K562 (cell line): ENCODE results near the gene JUND. TPM values are rescaled to one million over a fixed set of nuclear protein-coding genes. Genes with fewer than 3 reads are reported as not detected.

Experiments used
- DDX20 ChIP-seq: fragments of 450-650 bp; IDR thresholded peaks from 2 replicates; pipeline ENCODE4 v1.6.1; 2016; ENCODE audit warnings: missing genetic modification characterization, low read depth, mild to moderate bottlenecking, missing compliant biosample characterization, moderate library complexity
- DLX4 ChIP-seq: fragments of 250-450 bp; sonication (Bioruptor Pico); IDR thresholded peaks from 2 replicates; pipeline ENCODE4 v1.6.1; 2021; ENCODE audit warnings: mild to moderate bottlenecking
- EP400 ChIP-seq: fragments of 450-650 bp; IDR thresholded peaks from 2 replicates; pipeline ENCODE4 v1.6.1; 2017; ENCODE audit warnings: antibody characterized with exemption, mild to moderate bottlenecking, moderate library complexity
- HEY1 ChIP-seq: fragments of 250-450 bp; sonication (Bioruptor Pico); IDR thresholded peaks from 2 replicates; pipeline ENCODE4 v1.5.0; 2020; ENCODE audit warnings: mild to moderate bottlenecking, moderate library complexity, borderline replicate concordance
- KDM2B ChIP-seq: fragments of 250-450 bp; sonication (Bioruptor Pico); IDR thresholded peaks from 2 replicates; pipeline ENCODE4 v1.8.0; 2021; ENCODE audit warnings: mild to moderate bottlenecking, moderate library complexity
- KLF10 ChIP-seq: fragments of 250-450 bp; sonication (Bioruptor Pico); IDR thresholded peaks from 2 replicates; pipeline ENCODE4 v1.6.1; 2021; ENCODE audit warnings: matching md5 sums
- NR2F6 ChIP-seq: fragments of 450-650 bp; formaldehyde crosslinking; IDR thresholded peaks from 2 replicates; pipeline ENCODE4 v1.4.0; 2020; ENCODE audit warnings: mild to moderate bottlenecking
- POLR3A ChIP-seq: IDR thresholded peaks from 2 replicates; pipeline ENCODE4 v1.6.1; 2011; ENCODE audit warnings: borderline replicate concordance, mild to moderate bottlenecking, moderate library complexity; ENCODE audit not compliant: insufficient read length, insufficient read depth; ENCODE audit errors: extremely low read depth
- RBFOX2 ChIP-seq: fragments of 200-400 bp; formaldehyde crosslinking; IDR thresholded peaks from 2 replicates; pipeline ENCODE4 v1.6.1; 2017; ENCODE audit warnings: low read depth, mild to moderate bottlenecking, low read length, moderate library complexity
- RFX7 ChIP-seq: fragments of 250-450 bp; sonication (Bioruptor Pico); IDR thresholded peaks from 2 replicates; pipeline ENCODE4 v1.5.1; 2021; ENCODE audit warnings: mild to moderate bottlenecking
- SIX5 ChIP-seq, 2 experiments: IDR thresholded peaks; 2 replicates each; pipeline ENCODE4 v1.6.1; 2011; ENCODE audit warnings: low read length in 2 of 2, borderline replicate concordance in 1 of 2, low read depth in 1 of 2, mild to moderate bottlenecking in 1 of 2, moderate library complexity in 1 of 2; ENCODE audit not compliant: insufficient read depth in 1 of 2
- SMC3 ChIP-seq: conservative IDR thresholded peaks from 2 replicates; pipeline ENCODE4 v1.6.1; 2011; ENCODE audit warnings: low read depth, low read length, improper control_type of control experiment; ENCODE audit not compliant: insufficient read depth
- SP1 ChIP-seq: sonication (generic); formaldehyde crosslinking; IDR thresholded peaks from 2 replicates; pipeline ENCODE4 v1.8.1; 2022; ENCODE audit warnings: mild to moderate bottlenecking, missing genetic modification reagents
- XRCC3 ChIP-seq: fragments of 450-650 bp; IDR thresholded peaks from 2 replicates; pipeline ENCODE4 v1.6.1; 2017; ENCODE audit warnings: mild to moderate bottlenecking, moderate library complexity
- ZFP1 ChIP-seq: fragments of 450-650 bp; formaldehyde crosslinking; IDR thresholded peaks from 2 replicates; pipeline ENCODE4 v1.4.0; 2020; ENCODE audit warnings: mild to moderate bottlenecking, mixed read lengths
- ZFX ChIP-seq: sonication (generic); formaldehyde crosslinking; IDR thresholded peaks from 2 replicates; pipeline ENCODE4 v1.8.0; 2022; ENCODE audit warnings: mild to moderate bottlenecking, missing genetic modification reagents, moderate library complexity
- ZHX1 ChIP-seq: fragments of 150-350 bp; conservative IDR thresholded peaks from 2 replicates; pipeline ENCODE4 v1.6.1; 2014; ENCODE audit warnings: low read length
- ZNF347 ChIP-seq: fragments of 450-650 bp; formaldehyde crosslinking; IDR thresholded peaks from 2 replicates; pipeline ENCODE4 v1.4.0; 2020; ENCODE audit warnings: low read depth, mild to moderate bottlenecking, moderate library complexity
- ZNF584 ChIP-seq: fragments of 200-800 bp; sonication (Bioruptor generic); IDR thresholded peaks from 2 replicates; pipeline ENCODE4 v1.6.1; 2016; ENCODE audit warnings: low read depth, mild to moderate bottlenecking, missing genetic modification characterization, missing compliant biosample characterization
- ZNF785 ChIP-seq: fragments of 250-450 bp; sonication (Bioruptor Pico); IDR thresholded peaks from 2 replicates; pipeline ENCODE4 v1.4.0; 2020; ENCODE audit warnings: mild to moderate bottlenecking
- polyA plus RNA-seq, 8 experiments: library from polyadenylated mRNA; depleted of rRNA in 4 of 8; stranded (reverse) in 5 of 8; unstranded in 3 of 8; fragments of >200 nt; fragmentation: Nextera tagmentation in 2 of 8; fragmentation: Illumina TruSeq in 1 of 8; extraction: Ambion mirVana in 2 of 8; extraction: Trizol in 1 of 8; gene quantifications; 2 replicates each; pipeline versions ENCODE4 v1.2.1 to v1.2.3, GENCODE V29; 2011 to 2014; ENCODE audit warnings: inconsistent platforms in 1 of 8, missing spikeins in 1 of 8
- total RNA-seq, 7 experiments: library from RNA; depleted of rRNA in 6 of 7; stranded (reverse); fragments of >200 nt in 6 of 7; fragmentation: Illumina TruSeq in 2 of 7; extraction: Trizol in 2 of 7; gene quantifications; 2 replicates each; pipeline versions ENCODE4 v1.2.1 to v1.2.3, GENCODE V29; 2011 to 2021; ENCODE audit warnings: low replicate concordance in 1 of 7
- TF ChIP-seq, protein P1 (sequence below): fragments of 250-450 bp; sonication (Bioruptor Pico); IDR thresholded peaks from 2 replicates; pipeline ENCODE4 v1.5.0; 2021
- TF ChIP-seq, protein P2 (sequence below): fragments of 450-650 bp; formaldehyde crosslinking; IDR thresholded peaks from 2 replicates; pipeline ENCODE4 v1.4.0; 2020; ENCODE audit warnings: mild to moderate bottlenecking, moderate library complexity

Gene JUND
- total and polyA plus RNA-seq, 9 of the 15 experiments (the other 6 are each of a cell fraction or from before 2014, with no cell fraction given), result 6.4 to 286 (median 42.3) TPM

- TF ChIP-seq HEY1 (CRISPR knock-in tag), result no peak
- TF ChIP-seq NR2F6 (CRISPR knock-in tag), result no peak
- TF ChIP-seq KDM2B (CRISPR knock-in tag), result no peak
- TF ChIP-seq ZFP1 (CRISPR knock-in tag), result no peak
- TF ChIP-seq RBFOX2, result no peak
- TF ChIP-seq SIX5 (IDR thresholded peaks at IDR 0.05; ENCODE audit: borderline replicate concordance in 1 of 2, insufficient read depth in 1 of 2, low read depth in 1 of 2, low read length in 2 of 2), result no peak
- no peak for TF ChIP-seq XRCC3
- no peak for TF ChIP-seq SP1 (CRISPR knock-in tag)
- no peak for TF ChIP-seq DLX4 (CRISPR knock-in tag)
- no peak for TF ChIP-seq DDX20 (tag)
- no peak for TF ChIP-seq ZNF347 (CRISPR knock-in tag)
- no peak for TF ChIP-seq EP400
- TF ChIP-seq ZNF785 (CRISPR knock-in tag), result no peak
- TF ChIP-seq, protein P1, sequence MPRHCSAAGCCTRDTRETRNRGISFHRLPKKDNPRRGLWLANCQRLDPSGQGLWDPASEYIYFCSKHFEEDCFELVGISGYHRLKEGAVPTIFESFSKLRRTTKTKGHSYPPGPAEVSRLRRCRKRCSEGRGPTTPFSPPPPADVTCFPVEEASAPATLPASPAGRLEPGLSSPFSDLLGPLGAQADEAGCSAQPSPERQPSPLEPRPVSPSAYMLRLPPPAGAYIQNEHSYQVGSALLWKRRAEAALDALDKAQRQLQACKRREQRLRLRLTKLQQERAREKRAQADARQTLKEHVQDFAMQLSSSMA (CRISPR knock-in tag), result no peak
- TF ChIP-seq ZNF584 (CRISPR knock-in tag), result no peak
- no peak for TF ChIP-seq KLF10 (CRISPR knock-in tag)
- TF ChIP-seq SMC3, result no peak
- no peak for TF ChIP-seq RFX7 (CRISPR knock-in tag)
- TF ChIP-seq ZHX1, result no peak
- no peak for TF ChIP-seq ZFX (CRISPR knock-in tag)
- no peak for TF ChIP-seq POLR3A
- TF ChIP-seq, protein P2, sequence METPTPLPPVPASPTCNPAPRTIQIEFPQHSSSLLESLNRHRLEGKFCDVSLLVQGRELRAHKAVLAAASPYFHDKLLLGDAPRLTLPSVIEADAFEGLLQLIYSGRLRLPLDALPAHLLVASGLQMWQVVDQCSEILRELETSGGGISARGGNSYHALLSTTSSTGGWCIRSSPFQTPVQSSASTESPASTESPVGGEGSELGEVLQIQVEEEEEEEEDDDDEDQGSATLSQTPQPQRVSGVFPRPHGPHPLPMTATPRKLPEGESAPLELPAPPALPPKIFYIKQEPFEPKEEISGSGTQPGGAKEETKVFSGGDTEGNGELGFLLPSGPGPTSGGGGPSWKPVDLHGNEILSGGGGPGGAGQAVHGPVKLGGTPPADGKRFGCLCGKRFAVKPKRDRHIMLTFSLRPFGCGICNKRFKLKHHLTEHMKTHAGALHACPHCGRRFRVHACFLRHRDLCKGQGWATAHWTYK (CRISPR knock-in tag), result no peak
Observed at GRCh38 chr19:18293642-18294466, 12.4 kb upstream of the JUND start (continued).
